KOPT-K1 (cell line): Measurements from ENCODE around the gene SNF8.

Experiments
- H3K27ac ChIP-seq: fragments of 200-600 bp; sonication (generic); 2 replicates; pipeline ENCODE4 v1.5.1; 2016; ENCODE audit warnings: antibody characterized with exemption, mild to moderate bottlenecking, low read depth, low read length; ENCODE audit not compliant: poor library complexity, severe bottlenecking
- H3K36me3 ChIP-seq: fragments of 200-600 bp; sonication (generic); 2 replicates; pipeline ENCODE4 v1.5.1; 2017; ENCODE audit warnings: antibody characterized with exemption, mild to moderate bottlenecking, low read length, moderate library complexity; ENCODE audit not compliant: insufficient read depth
- H3K9me3 ChIP-seq: fragments of 200-600 bp; sonication (generic); 2 replicates; pipeline ENCODE4 v1.5.1; 2017; ENCODE audit warnings: antibody characterized with exemption, low read length, mild to moderate bottlenecking; ENCODE audit not compliant: insufficient read depth, poor library complexity, severe bottlenecking

Gene SNF8

DNA sequence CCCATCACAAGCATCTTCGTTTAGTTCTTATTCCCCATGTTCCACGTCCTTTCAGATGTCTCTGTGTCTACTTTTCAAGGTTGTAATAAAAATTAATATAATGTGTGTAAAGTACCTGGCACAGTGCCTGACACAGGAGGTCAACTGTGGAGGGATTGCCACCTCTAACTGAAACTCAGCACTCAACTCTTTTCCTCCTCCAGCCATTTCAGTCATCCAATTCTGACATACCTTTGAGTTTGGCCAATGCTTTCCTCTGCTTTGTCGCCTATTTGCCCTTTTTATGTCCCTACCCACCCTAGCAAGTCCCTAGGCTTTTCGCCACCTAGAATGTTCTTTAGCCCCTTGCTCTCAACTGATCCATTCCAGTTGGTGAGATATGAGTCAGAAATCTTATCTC lies 34.9 kb downstream of the SNF8 start:
- peak overlapping the region; percentile 89 for H3K27ac ChIP-seq
- peaks cover 53% of the 10 kb centered on the region for H3K36me3 ChIP-seq
- H3K9me3 ChIP-seq: no peaks in the 10 kb centered on the region

- H3K36me3 ChIP-seq: peaks cover 44% of the 10 kb centered on the region
- no peaks in the 10 kb centered on the region for H3K9me3 ChIP-seq
- peak overlapping the region; percentile 89 for H3K27ac ChIP-seq
Observed at GRCh38 chr17:48908853-48909394, 35.7 kb downstream of the SNF8 start.

DNA sequence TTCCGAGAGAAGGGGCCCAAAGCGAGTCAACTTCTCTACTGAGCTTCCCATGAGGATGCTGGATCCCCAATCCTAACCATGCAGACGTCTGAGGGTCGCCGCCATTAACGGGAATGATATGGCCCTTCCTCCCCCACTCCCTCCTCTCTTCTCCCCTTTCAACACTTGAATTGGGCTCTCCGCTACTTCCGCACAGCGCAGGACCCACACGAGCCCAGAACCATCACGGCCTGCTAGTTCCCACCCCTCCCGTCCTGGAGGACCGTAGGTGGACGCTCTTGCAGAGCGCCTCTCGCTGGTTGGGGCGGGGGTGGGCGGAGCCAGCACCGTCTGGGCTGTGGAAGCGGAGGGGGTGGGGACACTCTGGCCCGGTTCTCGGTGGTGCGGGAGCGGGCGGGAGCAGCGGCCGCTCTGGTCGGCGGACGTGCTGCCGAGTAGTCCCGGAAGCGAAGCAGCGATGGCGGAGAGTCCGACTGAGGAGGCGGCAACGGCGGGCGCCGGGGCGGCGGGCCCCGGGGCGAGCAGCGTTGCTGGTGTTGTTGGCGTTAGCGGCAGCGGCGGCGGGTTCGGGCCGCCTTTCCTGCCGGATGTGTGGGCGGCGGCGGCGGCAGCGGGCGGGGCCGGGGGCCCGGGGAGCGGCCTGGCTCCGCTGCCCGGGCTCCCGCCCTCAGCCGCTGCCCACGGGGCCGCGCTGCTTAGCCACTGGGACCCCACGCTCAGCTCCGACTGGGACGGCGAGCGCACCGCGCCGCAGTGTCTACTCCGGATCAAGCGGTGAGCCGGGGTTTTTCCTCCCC lies 36.4 kb downstream of the SNF8 start, which contains the start of gene UBE2Z:
TSS of gene UBE2Z (plus strand) at position 361 of the 797 bp plus-strand sequence. CDS start at position 458, 97 bp downstream.
- H3K36me3 ChIP-seq: peaks cover 38% of the 10 kb centered on the region
- peak within 1 kb of the TSS; percentile 89 for H3K27ac ChIP-seq
- no peaks in the 10 kb centered on the region for H3K9me3 ChIP-seq

DNA sequence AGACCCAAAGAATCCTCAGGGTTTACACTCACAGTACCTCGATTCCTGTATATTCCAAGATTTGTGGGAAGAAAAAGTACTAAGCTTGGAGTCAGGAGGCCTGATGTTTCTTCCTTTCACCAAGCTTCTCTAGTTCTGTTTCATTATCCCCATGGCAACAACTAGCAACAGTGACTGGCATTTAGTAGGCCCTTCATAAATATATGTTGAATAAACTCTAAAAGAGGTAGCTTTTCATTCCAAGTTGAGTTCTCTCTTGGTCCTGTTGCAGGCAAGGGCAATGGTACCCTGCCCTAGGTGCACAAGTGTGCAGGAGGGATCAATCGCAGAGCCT lies 37.0 kb downstream of the SNF8 start:
- H3K36me3 ChIP-seq: peaks cover 32% of the 10 kb centered on the region
- no peaks in the 10 kb centered on the region for H3K9me3 ChIP-seq
- H3K27ac ChIP-seq: peak overlapping the region; percentile 89

GRCh38 chr17:48905987-48906515 lies 38.6 kb downstream of the SNF8 start:
- Histone ChIP-seq H3K36me3 (peaks cover 16% of the 10 kb centered on the region), H3K9me3 (no peaks in the 10 kb centered on the region), H3K27ac (no peak overlapping the region)

- no peaks in the 10 kb centered on the region; the same call in 1 of the 2 replicates for H3K36me3 ChIP-seq
- no peaks in the 10 kb centered on the region for H3K9me3 ChIP-seq
- no peak overlapping the region for H3K27ac ChIP-seq
Observed at GRCh38 chr17:48904428-48904827, 40.2 kb downstream of the SNF8 start.

GRCh38 chr17:48903401-48903800 lies 41.2 kb downstream of the SNF8 start:
- H3K36me3 ChIP-seq: peaks cover 2% of the 10 kb centered on the region
- H3K27ac ChIP-seq: no peak overlapping the region
- no peaks in the 10 kb centered on the region for H3K9me3 ChIP-seq

GRCh38 chr17:48901241-48901640 lies 43.4 kb downstream of the SNF8 start:
- Histone ChIP-seq H3K36me3 (peaks cover 24% of the 10 kb centered on the region), H3K27ac (no peak overlapping the region), H3K9me3 (no peaks in the 10 kb centered on the region)

- H3K27ac ChIP-seq: no peak overlapping the region
- H3K9me3 ChIP-seq: no peaks in the 10 kb centered on the region
- H3K36me3 ChIP-seq: peaks cover 45% of the 10 kb centered on the region
Observed at GRCh38 chr17:48894886-48895285, 49.8 kb downstream of the SNF8 start.

GRCh38 chr17:48893646-48894508 lies 50.8 kb downstream of the SNF8 start:
- Histone ChIP-seq H3K9me3 (no peaks in the 10 kb centered on the region), H3K27ac (peak overlapping the region; percentile 62), H3K36me3 (peaks cover 45% of the 10 kb centered on the region)

GRCh38 chr17:48892940-48893645 lies 51.5 kb downstream of the SNF8 start:
- Histone ChIP-seq H3K36me3 (peaks cover 40% of the 10 kb centered on the region), H3K9me3 (no peaks in the 10 kb centered on the region), H3K27ac (peak overlapping the region; percentile 62)

GRCh38 chr17:48890086-48890485 lies 54.6 kb downstream of the SNF8 start:
- H3K9me3 ChIP-seq: no peaks in the 10 kb centered on the region
- H3K27ac ChIP-seq: no peak overlapping the region
- H3K36me3 ChIP-seq: peaks cover 10% of the 10 kb centered on the region

GRCh38 chr17:48883171-48883570 lies 61.5 kb downstream of the SNF8 start:
- Histone ChIP-seq H3K9me3 (no peaks in the 10 kb centered on the region), H3K36me3 (no peaks in the 10 kb centered on the region), H3K27ac (no peak overlapping the region)

DNA sequence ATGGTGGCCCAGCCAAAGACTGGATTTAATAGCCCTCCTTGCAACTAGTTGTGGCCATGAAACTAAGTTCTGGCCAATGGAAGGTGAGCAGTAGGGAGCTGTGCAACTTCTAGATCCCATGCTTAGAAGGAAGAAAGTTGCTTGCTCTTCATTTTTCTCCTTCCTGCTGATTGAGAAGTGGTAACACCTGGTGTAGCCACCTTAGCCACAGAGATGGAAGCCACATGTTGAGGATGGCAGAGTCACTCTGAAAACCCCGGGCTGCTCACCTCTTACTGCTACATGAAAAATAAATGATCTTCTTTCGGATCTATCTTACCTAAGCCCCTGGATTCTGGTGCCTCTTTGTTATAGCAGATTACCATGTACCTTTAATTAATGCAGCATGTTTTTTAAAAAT lies 62.4 kb downstream of the SNF8 start:
- H3K36me3 ChIP-seq: no peaks in the 10 kb centered on the region
- no peaks in the 10 kb centered on the region for H3K9me3 ChIP-seq
- no peak overlapping the region for H3K27ac ChIP-seq
